ENCODE measurements around the gene PDSS2. TPM values are rescaled to one million over a fixed set of nuclear protein-coding genes. Genes with fewer than 3 reads are reported as not detected.

PDSS2 gene
- polyA plus RNA-seq, 1 of the 3 experiments (the other 2 are of a cell fraction): 5.6 TPM

DNA sequence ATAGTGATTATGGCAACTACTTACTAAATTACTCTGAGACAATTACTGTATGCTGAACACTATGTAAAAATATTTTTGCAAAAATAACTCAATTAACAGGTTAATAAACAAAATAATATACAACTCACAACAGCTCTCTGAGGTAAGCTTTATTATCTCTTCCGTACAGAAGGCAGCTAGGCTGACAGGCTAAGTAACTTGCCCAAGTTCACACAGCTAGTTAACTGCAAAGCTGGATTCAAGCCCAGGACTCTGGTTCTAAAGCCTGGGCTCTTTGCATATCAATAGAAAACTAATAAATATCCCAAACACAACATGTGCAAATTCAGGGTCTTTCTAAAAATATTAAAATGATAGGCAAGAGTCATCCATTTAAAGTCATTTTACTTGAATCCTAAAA, 174.6 kb downstream of the PDSS2 start:
- no peaks in the 10 kb centered on the region for H3F3A ChIP-seq (replicated peaks; ENCODE audit: insufficient read depth)
- H2AFZ ChIP-seq (ENCODE audit: low read depth): no peak overlapping the region
- POLR2A ChIA-PET: no interaction called here
- no peaks in the 10 kb centered on the region for H3K79me2 ChIP-seq (ENCODE audit: insufficient read depth)
- 95% methylated on average over 1 of the region's 1 CpG for WGBS (ENCODE audit: low lambda C conversion rate)
- H3K9me3 ChIP-seq: no peaks in the 10 kb centered on the region
- H3K36me3 ChIP-seq (replicated peaks in 1 of 2; ENCODE audit: control insufficient read depth in 1 of 2, insufficient read depth in 2 of 2, low read length in 1 of 2): no peaks in the 10 kb centered on the region
- no peak for TF ChIP-seq ELF1 (IDR thresholded peaks at IDR 0.05)
- TF ChIP-seq POLR2AphosphoS5 (IDR thresholded peaks at IDR 0.05; ENCODE audit: low read depth, low read length): no peak
- no peak for TF ChIP-seq RXRA (IDR thresholded peaks at IDR 0.05; ENCODE audit: borderline replicate concordance, low read depth)
- TF ChIP-seq SIN3A (IDR thresholded peaks at IDR 0.05; ENCODE audit: borderline replicate concordance, low read depth, low read length): no peak
- no peak for TF ChIP-seq MXI1 (IDR thresholded peaks at IDR 0.05; ENCODE audit: low read depth, low read length)
- TF ChIP-seq, protein P1, sequence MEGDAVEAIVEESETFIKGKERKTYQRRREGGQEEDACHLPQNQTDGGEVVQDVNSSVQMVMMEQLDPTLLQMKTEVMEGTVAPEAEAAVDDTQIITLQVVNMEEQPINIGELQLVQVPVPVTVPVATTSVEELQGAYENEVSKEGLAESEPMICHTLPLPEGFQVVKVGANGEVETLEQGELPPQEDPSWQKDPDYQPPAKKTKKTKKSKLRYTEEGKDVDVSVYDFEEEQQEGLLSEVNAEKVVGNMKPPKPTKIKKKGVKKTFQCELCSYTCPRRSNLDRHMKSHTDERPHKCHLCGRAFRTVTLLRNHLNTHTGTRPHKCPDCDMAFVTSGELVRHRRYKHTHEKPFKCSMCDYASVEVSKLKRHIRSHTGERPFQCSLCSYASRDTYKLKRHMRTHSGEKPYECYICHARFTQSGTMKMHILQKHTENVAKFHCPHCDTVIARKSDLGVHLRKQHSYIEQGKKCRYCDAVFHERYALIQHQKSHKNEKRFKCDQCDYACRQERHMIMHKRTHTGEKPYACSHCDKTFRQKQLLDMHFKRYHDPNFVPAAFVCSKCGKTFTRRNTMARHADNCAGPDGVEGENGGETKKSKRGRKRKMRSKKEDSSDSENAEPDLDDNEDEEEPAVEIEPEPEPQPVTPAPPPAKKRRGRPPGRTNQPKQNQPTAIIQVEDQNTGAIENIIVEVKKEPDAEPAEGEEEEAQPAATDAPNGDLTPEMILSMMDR (IDR thresholded peaks at IDR 0.05): no peak
- no peak for TF ChIP-seq FOSL2 (IDR thresholded peaks at IDR 0.05; ENCODE audit: borderline replicate concordance, low read depth)
- no peak for TF ChIP-seq NFIC (IDR thresholded peaks at IDR 0.05; ENCODE audit: borderline replicate concordance)
- TF ChIP-seq, protein P2, sequence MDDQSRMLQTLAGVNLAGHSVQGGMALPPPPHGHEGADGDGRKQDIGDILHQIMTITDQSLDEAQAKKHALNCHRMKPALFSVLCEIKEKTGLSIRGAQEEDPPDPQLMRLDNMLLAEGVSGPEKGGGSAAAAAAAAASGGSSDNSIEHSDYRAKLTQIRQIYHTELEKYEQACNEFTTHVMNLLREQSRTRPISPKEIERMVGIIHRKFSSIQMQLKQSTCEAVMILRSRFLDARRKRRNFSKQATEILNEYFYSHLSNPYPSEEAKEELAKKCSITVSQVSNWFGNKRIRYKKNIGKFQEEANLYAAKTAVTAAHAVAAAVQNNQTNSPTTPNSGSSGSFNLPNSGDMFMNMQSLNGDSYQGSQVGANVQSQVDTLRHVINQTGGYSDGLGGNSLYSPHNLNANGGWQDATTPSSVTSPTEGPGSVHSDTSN (IDR thresholded peaks at IDR 0.05): no peak
- TF ChIP-seq, protein P3, sequence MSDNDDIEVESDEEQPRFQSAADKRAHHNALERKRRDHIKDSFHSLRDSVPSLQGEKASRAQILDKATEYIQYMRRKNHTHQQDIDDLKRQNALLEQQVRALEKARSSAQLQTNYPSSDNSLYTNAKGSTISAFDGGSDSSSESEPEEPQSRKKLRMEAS (IDR thresholded peaks at IDR 0.05; ENCODE audit: low read depth): no peak
- H3K27ac ChIP-seq (ENCODE audit: low read depth in 2 of 2, low read length in 1 of 2): no peak overlapping the region
- H3K9ac ChIP-seq: no peak overlapping the region
- no peaks in the 10 kb centered on the region for H4K20me1 ChIP-seq (ENCODE audit: insufficient read depth)
- no peaks in the 10 kb centered on the region for H3K27me3 ChIP-seq (ENCODE audit: insufficient read depth)
- H3K4me1 ChIP-seq (ENCODE audit: control insufficient read depth in 1 of 2, insufficient read depth in 2 of 2, low read depth in 1 of 2, low read length in 1 of 2): no peaks in the 10 kb centered on the region
- no peaks in the 10 kb centered on the region for H3K9me2 ChIP-seq
- H3K4me2 ChIP-seq: no peak overlapping the region
- H3K4me3 ChIP-seq (ENCODE audit: low read depth in 2 of 2, low read length in 1 of 2): no peak overlapping the region
- CTCF ChIA-PET: no interaction called here
- no peak for DNase-seq

DNA sequence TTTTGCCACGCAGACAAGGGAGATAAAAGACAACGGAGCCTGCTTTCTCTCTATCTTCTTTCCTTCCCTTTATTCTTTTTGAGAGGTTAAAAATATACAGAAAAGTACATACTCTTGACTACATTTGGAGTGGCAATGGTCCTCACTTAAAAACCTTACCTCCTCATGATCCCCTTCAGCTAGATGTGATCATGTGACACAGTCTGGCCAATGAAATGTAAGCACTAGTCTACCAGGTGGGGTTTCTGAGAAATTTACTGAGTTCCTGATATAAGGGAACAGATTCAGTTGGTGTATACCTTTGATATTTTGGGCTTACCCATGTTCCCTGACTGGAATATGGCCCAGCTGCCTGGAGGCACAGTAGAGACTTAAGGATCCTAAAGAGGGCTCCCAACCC, 178.6 kb downstream of the PDSS2 start:
- 99% methylated on average over 2 of the region's 2 CpGs for WGBS (ENCODE audit: low lambda C conversion rate)
- Histone ChIP-seq H2AFZ (ENCODE audit: low read depth) (no peak overlapping the region), H4K20me1 (ENCODE audit: insufficient read depth) (no peaks in the 10 kb centered on the region), H3K9me2 (no peaks in the 10 kb centered on the region), H3K4me1 (ENCODE audit: control insufficient read depth in 1 of 2, insufficient read depth in 2 of 2, low read depth in 1 of 2, low read length in 1 of 2) (no peaks in the 10 kb centered on the region), H3K27me3 (ENCODE audit: insufficient read depth) (no peaks in the 10 kb centered on the region), H3K9me3 (no peaks in the 10 kb centered on the region), H3K27ac (ENCODE audit: low read depth in 2 of 2, low read length in 1 of 2) (no peak overlapping the region), H3K4me3 (ENCODE audit: low read depth in 2 of 2, low read length in 1 of 2) (no peak overlapping the region), H3K4me2 (no peak overlapping the region), H3K9ac (no peak overlapping the region), H3K79me2 (ENCODE audit: insufficient read depth) (no peaks in the 10 kb centered on the region), H3F3A (replicated peaks; ENCODE audit: insufficient read depth) (no peaks in the 10 kb centered on the region), H3K36me3 (replicated peaks in 1 of 2; ENCODE audit: control insufficient read depth in 1 of 2, insufficient read depth in 2 of 2, low read length in 1 of 2) (no peaks in the 10 kb centered on the region)
- POLR2A ChIA-PET: no interaction called here
- DNase-seq: no peak
- CTCF ChIA-PET: interaction anchor here (0.7 kb wide), 1 partner anchor 121 kb away, joined by 3 read pairs; no protein-coding TSS in a partner anchor
- no peak for TF ChIP-seq SIN3A (IDR thresholded peaks at IDR 0.05; ENCODE audit: borderline replicate concordance, low read depth, low read length)
- no peak for TF ChIP-seq MEF2A (IDR thresholded peaks at IDR 0.05; ENCODE audit: borderline replicate concordance, low read depth)
- no peak for TF ChIP-seq RCOR1 (IDR thresholded peaks at IDR 0.05; ENCODE audit: low read length)
- TF ChIP-seq, protein P4, sequence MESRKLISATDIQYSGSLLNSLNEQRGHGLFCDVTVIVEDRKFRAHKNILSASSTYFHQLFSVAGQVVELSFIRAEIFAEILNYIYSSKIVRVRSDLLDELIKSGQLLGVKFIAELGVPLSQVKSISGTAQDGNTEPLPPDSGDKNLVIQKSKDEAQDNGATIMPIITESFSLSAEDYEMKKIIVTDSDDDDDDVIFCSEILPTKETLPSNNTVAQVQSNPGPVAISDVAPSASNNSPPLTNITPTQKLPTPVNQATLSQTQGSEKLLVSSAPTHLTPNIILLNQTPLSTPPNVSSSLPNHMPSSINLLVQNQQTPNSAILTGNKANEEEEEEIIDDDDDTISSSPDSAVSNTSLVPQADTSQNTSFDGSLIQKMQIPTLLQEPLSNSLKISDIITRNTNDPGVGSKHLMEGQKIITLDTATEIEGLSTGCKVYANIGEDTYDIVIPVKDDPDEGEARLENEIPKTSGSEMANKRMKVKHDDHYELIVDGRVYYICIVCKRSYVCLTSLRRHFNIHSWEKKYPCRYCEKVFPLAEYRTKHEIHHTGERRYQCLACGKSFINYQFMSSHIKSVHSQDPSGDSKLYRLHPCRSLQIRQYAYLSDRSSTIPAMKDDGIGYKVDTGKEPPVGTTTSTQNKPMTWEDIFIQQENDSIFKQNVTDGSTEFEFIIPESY (IDR thresholded peaks at IDR 0.05; ENCODE audit: borderline replicate concordance, low read depth): no peak
- no peak for TF ChIP-seq FOSL2 (IDR thresholded peaks at IDR 0.05; ENCODE audit: borderline replicate concordance, low read depth)
- TF ChIP-seq GABPA (IDR thresholded peaks at IDR 0.05; ENCODE audit: low read depth): no peak
- TF ChIP-seq GATA2 (CRISPR knock-in tag; IDR thresholded peaks at IDR 0.05): no peak
- no peak for TF ChIP-seq MXI1 (IDR thresholded peaks at IDR 0.05; ENCODE audit: low read depth, low read length)
- TF ChIP-seq, protein P1 (IDR thresholded peaks at IDR 0.05): no peak
- TF ChIP-seq, protein P2 (IDR thresholded peaks at IDR 0.05): no peak
- TF ChIP-seq FOXJ3 (CRISPR knock-in tag; IDR thresholded peaks at IDR 0.05): no peak
- TF ChIP-seq, protein P5, sequence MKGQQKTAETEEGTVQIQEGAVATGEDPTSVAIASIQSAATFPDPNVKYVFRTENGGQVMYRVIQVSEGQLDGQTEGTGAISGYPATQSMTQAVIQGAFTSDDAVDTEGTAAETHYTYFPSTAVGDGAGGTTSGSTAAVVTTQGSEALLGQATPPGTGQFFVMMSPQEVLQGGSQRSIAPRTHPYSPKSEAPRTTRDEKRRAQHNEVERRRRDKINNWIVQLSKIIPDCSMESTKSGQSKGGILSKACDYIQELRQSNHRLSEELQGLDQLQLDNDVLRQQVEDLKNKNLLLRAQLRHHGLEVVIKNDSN (IDR thresholded peaks at IDR 0.05; ENCODE audit: borderline replicate concordance, low read depth): no peak
- TF ChIP-seq RFX5 (IDR thresholded peaks at IDR 0.05; ENCODE audit: low read length): no peak
- TF ChIP-seq YY1 (IDR thresholded peaks at IDR 0.05; ENCODE audit: low read depth): no peak
